GM18511 (cell line): ENCODE data around the gene GSG1L.

Experiments
- ATAC-seq: cut with Tn5 transposase; IDR thresholded peaks from one replicate; pipeline ENCODE4 v1.9.1; 2021; ENCODE audit warnings: mild to moderate bottlenecking, moderate library complexity; ENCODE audit not compliant: unreplicated experiment

Gene GSG1L

GRCh38 chr16:27780468-27781194, 282.9 kb downstream of the GSG1L start:
- no peak for ATAC-seq

- no peak for ATAC-seq
These were observed 283.8 kb downstream of the GSG1L start for GRCh38 chr16:27779641-27780164.

- ATAC-seq: no peak
These were observed 284.5 kb downstream of the GSG1L start for GRCh38 chr16:27778926-27779570.

GRCh38 chr16:27778171-27778925, 285.2 kb downstream of the GSG1L start:
- no peak for ATAC-seq

GRCh38 chr16:27777527-27777926, 286.0 kb downstream of the GSG1L start:
- ATAC-seq: no peak

GRCh38 chr16:27776556-27777225, 286.8 kb downstream of the GSG1L start:
- no peak for ATAC-seq

- ATAC-seq: no peak
These were observed 288.3 kb downstream of the GSG1L start for GRCh38 chr16:27775254-27775653.

- no peak for ATAC-seq
These were observed 288.7 kb downstream of the GSG1L start for GRCh38 chr16:27774779-27775178.

GRCh38 chr16:27773344-27773743, 290.2 kb downstream of the GSG1L start:
- no peak for ATAC-seq

- ATAC-seq: no peak
These were observed 291.3 kb downstream of the GSG1L start for GRCh38 chr16:27772093-27772825.

- ATAC-seq: no peak
These were observed 292.2 kb downstream of the GSG1L start for GRCh38 chr16:27771201-27771910.

GRCh38 chr16:27770271-27771196, 293.0 kb downstream of the GSG1L start:
- ATAC-seq: no peak

GRCh38 chr16:27769561-27770255, 293.8 kb downstream of the GSG1L start:
- ATAC-seq: no peak

- ATAC-seq: no peak
These were observed 294.8 kb downstream of the GSG1L start for GRCh38 chr16:27768651-27769272.

- ATAC-seq: no peak
These were observed 295.4 kb downstream of the GSG1L start for GRCh38 chr16:27767971-27768591.

- ATAC-seq: no peak
These were observed 296.4 kb downstream of the GSG1L start for GRCh38 chr16:27767081-27767480.

GRCh38 chr16:27766236-27766925, 297.1 kb downstream of the GSG1L start:
- ATAC-seq: no peak
